Stimulated activated CD4-positive, alpha-beta T cell treated with anti-CD3 and anti-CD28 coated beads, Interleukin-1b, Interleukin-23, amount 100 ng/mL, for 24 hours (primary cell): ENCODE measurements around the gene ARMC9.
A peak's percentile ranks its signal among the peaks of the same experiment; 100 is the strongest.
"Not testable (repeated sequence)": the region's sequence is repeated elsewhere in the genome, so short reads cannot be mapped to it uniquely, and the experiment has no call there.

ENCODE experiments used
- DNase-seq, 4 experiments: peaks; one replicate each; pipeline ENCODE4 v3.0.0-alpha.2; 2020; ENCODE audit warnings: low read depth in 4 of 4, low spot score in 1 of 4

ARMC9 gene, protein sequence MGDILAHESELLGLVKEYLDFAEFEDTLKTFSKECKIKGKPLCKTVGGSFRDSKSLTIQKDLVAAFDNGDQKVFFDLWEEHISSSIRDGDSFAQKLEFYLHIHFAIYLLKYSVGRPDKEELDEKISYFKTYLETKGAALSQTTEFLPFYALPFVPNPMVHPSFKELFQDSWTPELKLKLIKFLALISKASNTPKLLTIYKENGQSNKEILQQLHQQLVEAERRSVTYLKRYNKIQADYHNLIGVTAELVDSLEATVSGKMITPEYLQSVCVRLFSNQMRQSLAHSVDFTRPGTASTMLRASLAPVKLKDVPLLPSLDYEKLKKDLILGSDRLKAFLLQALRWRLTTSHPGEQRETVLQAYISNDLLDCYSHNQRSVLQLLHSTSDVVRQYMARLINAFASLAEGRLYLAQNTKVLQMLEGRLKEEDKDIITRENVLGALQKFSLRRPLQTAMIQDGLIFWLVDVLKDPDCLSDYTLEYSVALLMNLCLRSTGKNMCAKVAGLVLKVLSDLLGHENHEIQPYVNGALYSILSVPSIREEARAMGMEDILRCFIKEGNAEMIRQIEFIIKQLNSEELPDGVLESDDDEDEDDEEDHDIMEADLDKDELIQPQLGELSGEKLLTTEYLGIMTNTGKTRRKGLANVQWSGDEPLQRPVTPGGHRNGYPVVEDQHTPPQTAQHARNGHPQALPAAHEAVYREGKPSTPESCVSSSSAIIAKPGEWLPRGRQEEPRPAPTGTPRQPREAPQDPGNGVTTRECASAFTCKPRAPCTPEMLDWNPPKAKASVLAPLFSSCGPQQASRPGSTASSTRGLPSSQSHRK

DNA sequence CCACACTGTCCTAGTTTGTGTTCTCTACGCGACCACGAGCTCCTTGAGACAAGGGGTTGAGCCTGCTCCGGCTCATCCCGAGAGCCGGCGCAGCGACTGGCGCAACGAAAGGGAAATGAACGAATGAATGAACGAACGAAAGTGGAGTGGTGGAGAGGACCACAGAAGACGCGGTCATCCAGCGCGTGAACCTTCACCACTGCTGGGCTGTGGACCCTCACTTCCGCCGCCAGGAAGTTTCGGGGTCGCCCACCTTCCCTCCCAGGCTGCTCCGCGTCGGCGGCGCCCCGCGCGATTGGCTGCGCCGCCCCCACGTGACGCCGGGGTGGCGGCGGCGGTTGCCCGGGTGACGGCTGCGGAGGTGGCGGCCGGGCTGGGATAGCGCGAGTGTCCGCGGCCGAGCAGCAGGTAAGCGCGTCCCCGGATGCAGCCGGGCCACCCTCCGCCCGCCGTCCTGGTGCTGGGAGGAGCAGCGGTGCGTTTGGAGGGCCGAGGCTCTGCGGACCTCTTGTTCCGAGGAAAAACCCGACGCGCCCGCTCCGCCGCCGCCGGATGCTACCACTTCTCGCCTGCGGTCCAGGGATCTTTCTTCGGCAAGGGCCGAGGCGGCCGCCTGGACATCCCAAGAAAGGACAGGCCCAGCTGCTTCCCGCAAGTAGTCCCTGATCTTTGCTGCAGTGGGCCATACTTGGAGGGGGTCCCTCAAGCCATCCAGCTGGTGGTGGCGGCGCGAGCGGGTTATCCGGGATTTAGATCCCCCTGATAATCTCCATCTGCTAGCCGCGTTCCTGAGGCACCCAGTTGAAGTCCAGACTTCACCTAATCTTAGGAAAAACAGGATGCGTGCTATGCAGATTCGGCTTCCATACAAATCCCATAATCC lies at the start of gene ARMC9:
ARMC9 (plus strand) TSS at position 341 of the 883 bp plus-strand sequence. CDS start 7,608 bp downstream, outside the sequence.
- DNase-seq: peak; percentile 50 to 72 (median 58)

DNA sequence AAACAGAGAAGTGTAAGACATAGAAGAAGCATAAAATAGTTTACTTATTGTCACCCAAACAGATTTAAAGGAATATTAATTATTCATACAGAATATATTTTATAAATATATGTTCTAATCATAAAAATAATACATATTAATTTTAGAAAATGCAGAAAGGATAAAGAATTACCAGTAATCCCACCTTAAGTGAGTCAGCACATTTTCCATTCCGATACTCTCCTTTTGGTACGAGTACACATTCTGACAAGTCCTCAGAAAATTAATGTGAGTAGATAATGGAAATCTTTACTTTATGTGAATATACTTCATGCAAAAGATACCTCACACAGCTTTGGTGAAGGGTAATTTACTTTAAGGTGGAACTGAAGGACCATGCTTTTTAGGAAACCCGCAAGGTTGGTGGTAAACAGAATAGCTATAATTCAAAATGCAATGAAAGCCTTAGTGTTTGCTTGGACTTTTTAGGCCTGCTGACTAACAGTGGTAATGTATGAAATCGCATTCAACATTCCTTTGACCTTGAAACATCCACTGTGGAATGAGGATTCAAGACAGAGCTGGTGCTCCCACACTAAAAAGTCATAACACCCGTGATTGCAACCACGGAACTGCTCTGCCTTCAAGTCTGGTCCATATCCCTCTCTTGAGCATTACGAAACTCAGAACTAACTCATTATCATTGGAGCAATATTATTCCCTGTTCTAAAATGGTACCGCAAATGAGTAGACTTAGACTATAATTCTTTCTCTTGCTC lies 45.5 kb upstream of the ARMC9 start:
- no peak for DNase-seq

DNA sequence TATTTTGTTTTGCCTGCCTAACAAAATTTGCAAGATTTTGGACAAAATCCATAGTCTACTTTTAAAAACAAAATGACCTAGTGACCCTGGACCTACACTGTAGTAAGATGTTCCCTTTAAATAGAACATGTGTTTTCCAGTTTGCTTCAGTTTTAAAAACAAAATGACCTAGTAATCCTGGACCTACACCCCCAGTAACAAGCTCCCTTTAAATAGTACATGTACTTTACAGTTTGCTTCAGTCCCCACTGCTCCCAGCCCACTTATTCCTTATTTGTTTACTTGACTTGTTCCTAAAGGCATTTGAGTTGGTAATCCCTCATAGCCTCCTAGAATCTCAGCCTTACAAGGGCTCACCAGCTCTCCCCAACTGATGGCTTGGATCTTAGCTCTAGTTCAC lies 39.1 kb upstream of the ARMC9 start:
- DNase-seq: no peak

DNA sequence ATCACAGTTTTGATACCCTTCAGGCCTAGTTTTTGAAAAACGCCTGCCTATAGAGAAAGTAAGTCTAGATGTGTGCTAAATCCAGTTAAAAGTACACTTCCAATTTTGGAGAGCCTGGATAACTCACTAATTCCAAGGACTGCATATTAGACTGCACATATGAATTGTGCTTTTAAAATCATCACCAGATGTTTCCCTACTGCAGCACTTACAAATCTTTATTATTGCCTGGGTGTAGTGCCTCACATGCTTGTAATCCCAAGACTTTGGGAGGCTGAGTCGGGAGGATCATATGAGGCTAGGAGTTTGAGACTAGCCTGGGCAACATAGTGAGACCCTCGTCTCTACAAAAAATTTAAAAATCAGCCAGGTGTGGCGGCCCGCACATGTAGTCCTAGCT lies 37.7 kb upstream of the ARMC9 start:
- no peak for DNase-seq

DNA sequence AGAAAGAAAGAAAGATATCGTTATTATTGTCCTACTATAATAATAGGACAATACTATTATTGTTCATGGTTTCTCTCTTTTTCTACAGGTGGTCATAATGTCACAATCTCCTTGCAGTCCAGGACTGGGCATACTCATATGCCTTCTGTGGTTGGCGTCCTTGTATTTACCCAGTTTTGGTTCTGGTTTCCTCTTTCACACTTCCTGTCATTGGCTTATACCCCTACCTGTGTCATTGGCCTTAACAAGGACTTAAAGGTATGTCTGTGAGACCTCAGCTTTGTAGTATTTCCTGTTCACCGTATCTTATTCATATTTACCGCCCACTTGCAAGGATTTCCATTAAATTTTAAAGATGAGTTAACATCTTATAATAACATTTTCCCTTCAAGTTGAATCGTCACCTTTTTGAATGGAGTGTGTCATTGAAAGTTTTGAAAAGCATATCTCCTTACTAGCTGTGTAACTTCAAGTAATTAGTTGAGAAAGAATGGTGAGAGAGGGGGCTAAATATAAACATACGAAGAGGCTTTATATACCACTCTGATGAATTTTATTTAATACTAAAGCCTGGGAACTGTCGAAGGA lies 37.1 kb upstream of the ARMC9 start:
- no peak for DNase-seq

DNA sequence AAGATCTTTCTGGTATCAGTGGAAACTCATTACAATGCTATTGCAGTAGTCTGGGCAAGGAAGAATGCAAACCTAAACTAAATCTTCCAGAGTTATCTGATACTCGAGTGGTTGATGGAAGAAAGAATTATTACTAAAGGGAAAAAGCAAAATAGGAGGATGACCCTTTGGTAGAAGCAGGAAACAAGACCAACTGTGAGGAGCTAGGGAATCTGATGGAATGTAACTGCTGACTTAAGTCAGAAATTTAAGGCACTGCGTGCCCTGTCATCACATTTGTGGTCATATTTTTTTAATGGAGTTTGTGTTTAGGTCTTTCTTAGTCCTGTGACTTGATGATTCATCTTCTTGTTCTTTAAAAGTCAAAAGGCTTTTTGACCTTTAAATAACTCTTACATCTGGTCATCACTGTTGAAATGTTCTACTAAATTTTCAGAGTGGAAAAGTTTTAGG lies 36.5 kb upstream of the ARMC9 start:
- no peak for DNase-seq

DNA sequence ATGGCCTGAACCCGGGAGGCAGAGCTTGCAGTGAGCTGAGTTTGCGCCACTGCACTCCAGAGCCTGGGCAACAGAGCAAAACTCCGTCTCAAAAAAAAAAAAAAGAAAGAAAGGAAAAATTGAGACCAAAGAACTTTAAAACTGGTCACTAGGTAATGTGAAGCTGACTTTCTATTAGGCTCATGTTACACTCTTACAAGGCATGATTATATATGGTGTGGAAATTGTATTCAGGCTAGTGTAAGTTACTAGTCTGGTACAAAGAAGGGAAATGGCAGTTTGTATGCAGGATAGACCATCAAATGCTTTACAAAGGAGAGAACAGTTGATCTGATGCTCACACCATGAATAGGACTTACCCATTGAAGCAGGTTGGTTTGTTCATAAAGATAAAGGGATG lies 35.4 kb upstream of the ARMC9 start:
- DNase-seq: no peak

DNA sequence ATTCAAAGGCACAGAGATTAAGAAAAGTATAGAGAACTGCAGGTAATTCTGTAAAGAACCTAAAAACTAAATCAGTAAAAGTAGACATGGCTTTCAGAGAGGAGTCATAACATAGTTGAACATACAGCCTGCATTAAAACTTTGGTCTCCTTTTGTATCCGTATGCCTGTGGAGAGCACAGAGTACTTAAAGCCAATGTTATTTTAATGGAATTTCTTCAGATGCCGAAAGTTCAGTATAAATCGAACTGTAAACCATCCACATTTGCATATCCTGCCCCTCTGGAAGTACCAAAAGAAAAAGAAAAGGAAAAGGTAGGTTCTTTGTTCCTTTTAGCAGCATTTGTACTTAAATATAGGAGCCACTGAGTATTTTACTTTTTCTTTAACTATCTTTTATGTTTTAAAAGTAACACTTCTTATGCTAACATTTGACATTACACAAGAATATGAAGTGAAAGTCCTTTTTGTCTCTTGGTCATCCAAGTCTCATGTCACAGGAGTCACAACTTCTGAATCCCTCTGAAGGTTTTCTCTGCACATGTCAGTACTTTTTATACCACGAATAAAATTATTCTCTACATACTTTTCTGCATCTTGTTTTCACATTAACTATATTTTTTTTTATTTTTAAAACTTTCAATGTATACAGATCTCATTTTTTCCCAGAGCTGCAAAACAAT lies 34.9 kb upstream of the ARMC9 start:
- no peak for DNase-seq

DNA sequence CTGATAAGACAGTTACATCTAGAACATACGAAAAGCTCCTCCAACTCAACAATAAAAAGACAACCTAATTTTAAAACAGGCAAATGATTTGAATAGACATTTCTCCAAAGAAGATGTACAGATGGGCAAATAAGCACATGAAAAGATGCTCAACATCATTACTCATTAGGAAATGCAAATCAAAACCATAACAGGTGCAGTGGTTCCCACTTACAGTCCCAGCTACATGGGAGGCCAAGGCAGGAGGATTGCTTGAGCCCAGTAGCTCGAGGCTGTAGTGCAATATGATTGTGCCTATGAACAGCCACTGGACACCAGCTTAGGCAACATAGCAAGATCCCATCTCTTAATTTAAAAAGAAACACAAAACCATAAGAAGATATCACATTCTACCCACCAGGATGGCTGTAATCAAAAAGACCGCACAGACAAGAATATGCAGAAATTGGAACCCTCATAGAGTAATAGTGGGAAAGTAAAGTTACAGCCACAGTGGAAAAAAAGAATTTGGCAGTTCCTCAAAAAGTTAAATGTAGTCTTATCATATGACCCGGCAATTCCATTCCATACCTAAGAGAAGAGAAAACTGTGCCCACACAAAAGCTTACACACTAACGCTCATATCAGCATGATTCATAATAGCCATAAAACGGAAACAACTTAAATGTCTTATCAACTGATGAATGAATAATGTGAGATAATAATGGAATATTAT lies 30.5 kb upstream of the ARMC9 start:
- DNase-seq: no peak

DNA sequence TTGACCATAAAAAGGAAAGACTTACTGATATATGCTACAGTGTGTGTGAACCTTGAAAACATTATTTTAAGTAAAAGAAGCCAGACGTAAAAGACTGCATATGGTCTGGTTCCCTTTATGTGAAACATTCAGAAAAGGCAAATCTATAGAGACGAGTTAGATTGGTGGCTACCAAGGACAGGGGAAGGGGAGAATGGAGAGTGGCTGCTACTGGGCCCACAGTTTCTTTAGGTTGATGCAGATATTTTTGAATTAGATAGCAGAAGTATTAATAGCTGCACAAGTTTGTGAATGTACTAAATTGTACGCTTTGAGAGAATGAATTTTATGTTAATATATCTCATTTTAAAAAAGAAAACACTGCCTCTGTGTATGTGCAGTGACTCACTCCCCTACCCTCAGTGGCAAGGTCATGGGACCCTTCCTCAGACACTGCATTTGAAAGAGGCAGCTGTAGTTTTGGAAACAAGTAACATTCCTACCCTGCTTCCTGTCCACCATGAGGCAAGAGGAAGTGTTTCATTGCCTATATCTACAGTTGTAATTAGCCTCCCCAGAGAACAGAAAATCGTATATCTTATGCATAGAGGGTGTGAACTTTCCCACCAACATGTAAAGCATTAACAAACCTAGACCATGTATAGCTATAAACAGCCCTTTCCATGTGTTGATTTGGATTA lies 29.8 kb upstream of the ARMC9 start:
- no peak for DNase-seq

DNA sequence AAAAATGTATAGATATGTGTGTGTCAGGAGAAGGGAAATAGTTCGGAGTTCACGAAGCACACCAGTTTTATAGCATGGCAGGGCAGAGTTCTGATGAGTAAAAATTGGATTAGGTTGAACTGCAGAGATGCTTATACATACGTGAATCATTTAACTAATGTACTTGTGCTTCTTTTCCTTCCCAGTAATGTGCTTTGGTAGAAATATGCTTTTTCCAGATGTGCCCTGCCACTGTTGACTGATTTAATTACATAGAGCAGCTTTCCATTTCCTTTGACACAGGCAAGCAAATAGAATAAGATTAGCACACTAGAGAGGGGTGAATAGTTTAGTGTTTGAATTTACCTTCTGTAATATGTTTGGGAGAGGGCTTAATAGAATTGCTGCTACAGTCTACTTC lies 28.9 kb upstream of the ARMC9 start:
- DNase-seq: no peak

DNA sequence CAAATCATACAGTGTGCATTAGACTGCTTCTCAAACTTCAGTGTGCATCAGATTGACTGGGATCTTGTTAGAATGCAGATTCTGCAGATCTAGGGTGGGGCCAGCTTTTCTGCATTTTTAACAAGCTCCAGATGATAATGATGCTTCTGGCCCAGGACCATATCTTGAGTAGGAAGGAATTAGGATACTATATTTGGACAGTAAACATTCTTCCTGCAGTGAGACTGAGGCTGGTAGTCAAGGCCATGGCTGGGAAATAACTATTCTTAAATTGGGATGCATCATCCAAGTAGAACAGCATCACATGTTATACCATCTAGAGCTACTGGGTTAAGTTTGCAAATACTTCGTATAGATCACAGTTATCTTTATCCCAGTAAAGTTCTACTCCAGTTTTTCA lies 28.4 kb upstream of the ARMC9 start:
- DNase-seq: no peak

DNA sequence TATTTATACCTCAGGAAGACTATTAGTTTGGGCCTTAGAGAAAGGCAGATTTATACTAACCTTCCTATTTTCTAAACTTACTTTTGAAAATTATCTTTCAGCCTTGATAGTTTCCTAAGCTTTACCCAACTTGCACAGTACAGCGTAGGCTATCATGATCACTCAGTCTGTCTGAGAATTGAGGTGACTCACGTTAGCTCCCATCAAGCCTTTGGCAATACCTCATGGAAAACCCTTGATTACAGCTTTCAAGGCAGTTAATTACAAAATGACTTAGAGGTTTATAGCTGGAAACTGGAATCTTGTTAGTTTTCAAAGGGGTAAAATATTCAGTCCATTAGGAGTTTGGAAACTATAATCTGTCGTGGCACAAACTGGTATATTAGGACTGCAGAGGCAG lies 26.4 kb upstream of the ARMC9 start:
- no peak for DNase-seq

DNA sequence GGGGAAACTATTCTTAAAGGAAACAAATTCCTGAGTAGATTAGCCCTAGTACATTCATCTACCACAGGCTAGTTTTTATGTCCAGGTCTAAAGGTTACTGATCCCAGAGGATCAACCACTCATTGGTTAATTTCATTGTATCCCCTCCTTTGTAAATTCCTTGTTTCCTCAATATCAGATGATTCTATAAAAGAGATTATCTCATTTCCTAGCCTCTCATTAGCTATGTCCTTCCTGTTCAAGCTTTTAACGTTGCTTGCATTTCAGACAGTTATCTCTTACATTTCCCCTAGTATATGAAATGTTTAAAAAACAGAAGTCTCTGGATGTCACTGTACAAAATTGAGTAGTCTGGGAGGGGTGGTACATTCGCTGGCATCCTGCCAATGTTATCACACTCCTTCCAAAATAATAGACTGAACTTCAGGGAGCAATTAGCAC lies 24.2 kb upstream of the ARMC9 start:
- no peak for DNase-seq

DNA sequence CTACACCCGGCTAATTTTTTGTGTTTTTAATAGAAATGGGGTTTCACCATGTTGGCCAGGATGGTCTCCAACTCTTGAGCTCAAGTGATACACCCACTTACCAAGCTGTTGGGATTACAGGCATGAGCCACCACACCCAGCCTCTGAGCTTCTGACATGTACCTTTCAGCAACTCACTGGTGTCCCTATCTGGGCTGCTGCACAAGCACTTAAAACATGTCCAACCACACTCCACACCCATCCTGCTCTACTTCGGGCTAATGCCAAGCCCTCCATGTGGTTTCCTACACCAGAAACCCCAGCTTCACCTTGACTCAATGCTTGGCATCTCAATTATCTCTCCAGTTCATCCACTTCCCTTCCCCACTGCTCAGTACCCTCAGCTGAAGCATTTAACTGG lies 22.4 kb upstream of the ARMC9 start:
- DNase-seq: no peak

DNA sequence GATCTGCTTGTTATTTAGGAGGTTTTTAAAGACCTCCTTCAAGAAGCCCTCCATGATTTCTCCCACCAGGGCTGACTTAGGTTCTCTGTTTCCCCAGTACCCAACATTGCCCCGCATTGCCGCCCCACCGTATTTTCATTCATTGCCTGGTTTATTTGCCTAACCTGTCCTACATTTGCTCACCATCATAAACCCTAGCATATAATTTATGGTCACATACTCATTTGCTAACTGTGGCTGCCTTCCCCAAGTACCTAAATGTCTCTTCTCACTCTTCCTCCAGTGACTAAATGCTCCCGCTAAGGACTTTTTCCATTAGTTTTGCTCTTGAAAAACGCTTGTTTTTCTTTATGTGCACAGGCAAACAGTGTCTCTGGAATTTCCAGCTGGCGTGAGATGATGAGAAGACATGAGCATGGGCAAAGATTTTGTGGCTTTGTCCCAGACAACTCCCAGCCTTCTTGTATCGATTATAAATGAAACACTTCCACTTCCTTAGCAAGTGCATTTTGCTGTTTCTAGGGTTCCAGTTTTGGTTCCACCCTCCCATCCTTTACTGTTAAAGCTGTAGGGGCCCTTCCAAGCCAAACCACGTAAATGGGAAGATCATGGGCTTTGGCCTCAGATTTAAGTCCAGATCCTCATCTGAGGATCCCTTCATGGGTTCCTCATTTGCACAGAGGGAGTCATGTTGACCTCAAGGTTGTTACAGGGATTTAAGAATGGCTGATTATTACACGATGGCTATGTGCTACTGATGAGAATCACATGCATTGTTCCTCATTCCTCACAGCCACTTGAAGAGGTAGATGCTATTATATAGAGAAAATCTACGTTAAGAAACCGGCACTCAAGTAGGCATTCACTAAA lies 21.0 kb upstream of the ARMC9 start:
- DNase-seq: no peak

DNA sequence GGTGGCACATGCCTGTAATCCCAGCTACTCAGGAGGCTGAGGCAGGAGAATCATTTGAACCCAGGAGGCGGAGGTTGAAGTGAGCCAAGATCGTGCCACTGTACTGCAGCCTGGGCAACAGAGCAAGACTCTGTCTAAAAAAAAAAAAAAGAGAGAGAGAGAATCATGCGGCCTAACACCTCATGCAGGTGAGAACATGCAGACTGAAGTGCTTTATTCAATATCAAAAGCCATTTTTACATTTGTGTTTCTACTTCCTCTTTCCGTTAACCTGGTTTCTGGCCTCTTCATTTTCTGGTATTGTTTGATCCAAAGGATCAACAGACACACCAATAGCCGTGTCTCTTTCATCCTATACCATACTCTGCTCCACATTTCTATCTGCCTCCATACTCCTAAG lies 19.6 kb upstream of the ARMC9 start:
- not testable (repeated sequence) for DNase-seq
